ENCODE measurements around the gene BCAS3. TPM values are rescaled to one million over a fixed set of nuclear protein-coding genes. Genes with fewer than 3 reads are reported as not detected.

The BCAS3 gene
- total RNA-seq (ENCODE audit: unreplicated experiment) = 38.1 TPM
- long read RNA-seq, partial matches to known transcripts = 5 of 9 reads
- long read RNA-seq, other reads (novel, unspliced or antisense) = 4 of 9 reads

- TF ChIP-seq CTCF (IDR thresholded peaks at IDR 0.05; ENCODE audit: unreplicated experiment) = no peak
- Mint-ChIP-seq H3K4me1 (ENCODE audit: unreplicated experiment) (peaks cover 13% of the 10 kb centered on the region), H3K4me3 (ENCODE audit: unreplicated experiment) (peak within 1 kb of the TSS; percentile 97), H3K36me3 (ENCODE audit: low read depth, unreplicated experiment) (no peaks in the 10 kb centered on the region), H3K27me3 (ENCODE audit: unreplicated experiment) (peaks cover 1% of the 10 kb centered on the region), H3K9me3 (ENCODE audit: unreplicated experiment) (no peaks in the 10 kb centered on the region), H3K27ac (ENCODE audit: unreplicated experiment) (peak within 1 kb of the TSS; percentile 85)
- DNase-seq (ENCODE audit: low spot score) = peak; percentile 92
Measured at GRCh38 chr17:60677308-60678117, at the start of gene BCAS3. Gene BCAS3 (plus strand): TSS chr17:60677851.

- H3K27ac Mint-ChIP-seq (ENCODE audit: unreplicated experiment) = no peak overlapping the region
- TF ChIP-seq CTCF (IDR thresholded peaks at IDR 0.05; ENCODE audit: unreplicated experiment) = no peak
- no peaks in the 10 kb centered on the region for H3K27me3 Mint-ChIP-seq (ENCODE audit: unreplicated experiment)
- no peaks in the 10 kb centered on the region for H3K9me3 Mint-ChIP-seq (ENCODE audit: unreplicated experiment)
- DNase-seq (ENCODE audit: low spot score) = no peak
- H3K36me3 Mint-ChIP-seq (ENCODE audit: low read depth, unreplicated experiment) = no peaks in the 10 kb centered on the region
- H3K4me1 Mint-ChIP-seq (ENCODE audit: unreplicated experiment) = no peaks in the 10 kb centered on the region
- H3K4me3 Mint-ChIP-seq (ENCODE audit: unreplicated experiment) = no peak overlapping the region
Measured at GRCh38 chr17:60628252-60628889, 49.3 kb upstream of the BCAS3 start.

GRCh38 chr17:60629120-60629519, 48.5 kb upstream of the BCAS3 start:
- no peak for TF ChIP-seq CTCF (IDR thresholded peaks at IDR 0.05; ENCODE audit: unreplicated experiment)
- DNase-seq (ENCODE audit: low spot score) = no peak

GRCh38 chr17:60630352-60630751, 47.3 kb upstream of the BCAS3 start:
- no peak overlapping the region for H3K27ac Mint-ChIP-seq (ENCODE audit: unreplicated experiment)
- H3K9me3 Mint-ChIP-seq (ENCODE audit: unreplicated experiment) = no peaks in the 10 kb centered on the region
- no peaks in the 10 kb centered on the region for H3K36me3 Mint-ChIP-seq (ENCODE audit: low read depth, unreplicated experiment)
- no peak for DNase-seq (ENCODE audit: low spot score)
- TF ChIP-seq CTCF (IDR thresholded peaks at IDR 0.05; ENCODE audit: unreplicated experiment) = no peak
- no peaks in the 10 kb centered on the region for H3K27me3 Mint-ChIP-seq (ENCODE audit: unreplicated experiment)
- H3K4me3 Mint-ChIP-seq (ENCODE audit: unreplicated experiment) = no peak overlapping the region
- H3K4me1 Mint-ChIP-seq (ENCODE audit: unreplicated experiment) = no peaks in the 10 kb centered on the region

More at GRCh38 chr17:60629120-60629519, 48.5 kb upstream of the BCAS3 start:
- Mint-ChIP-seq H3K27me3 (ENCODE audit: unreplicated experiment) (no peaks in the 10 kb centered on the region), H3K27ac (ENCODE audit: unreplicated experiment) (no peak overlapping the region), H3K4me3 (ENCODE audit: unreplicated experiment) (no peak overlapping the region), H3K4me1 (ENCODE audit: unreplicated experiment) (no peaks in the 10 kb centered on the region), H3K36me3 (ENCODE audit: low read depth, unreplicated experiment) (no peaks in the 10 kb centered on the region), H3K9me3 (ENCODE audit: unreplicated experiment) (no peaks in the 10 kb centered on the region)

GRCh38 chr17:60631119-60631518, 46.5 kb upstream of the BCAS3 start:
- H3K4me1 Mint-ChIP-seq (ENCODE audit: unreplicated experiment) = no peaks in the 10 kb centered on the region
- DNase-seq (ENCODE audit: low spot score) = no peak
- H3K36me3 Mint-ChIP-seq (ENCODE audit: low read depth, unreplicated experiment) = no peaks in the 10 kb centered on the region
- H3K4me3 Mint-ChIP-seq (ENCODE audit: unreplicated experiment) = no peak overlapping the region
- H3K27me3 Mint-ChIP-seq (ENCODE audit: unreplicated experiment) = no peaks in the 10 kb centered on the region
- TF ChIP-seq CTCF (IDR thresholded peaks at IDR 0.05; ENCODE audit: unreplicated experiment) = no peak
- no peak overlapping the region for H3K27ac Mint-ChIP-seq (ENCODE audit: unreplicated experiment)
- no peaks in the 10 kb centered on the region for H3K9me3 Mint-ChIP-seq (ENCODE audit: unreplicated experiment)
